ENCODE results near the gene LRRC7.

- TF ChIP-seq CTCF (IDR thresholded peaks at IDR 0.05) (no peak), POLR2AphosphoS5 (IDR thresholded peaks at IDR 0.05) (no peak), POLR2A (IDR thresholded peaks at IDR 0.05) (no peak)
These were observed 129.6 kb downstream of the LRRC7 start for GRCh38 chr1:69697340-69697739.

All from prostate gland (tissue), 2 donors.